Measurements from ENCODE around the gene MACROD1. TPM values are rescaled to one million over a fixed set of nuclear protein-coding genes. Genes with fewer than 3 reads are reported as not detected.

MACROD1 gene
- total and polyA plus RNA-seq, 9 of the 15 experiments (the other 6 are each of a cell fraction or from before 2014, with no cell fraction given) = 1.1 to 60.0 (median 26.4) TPM

DNA sequence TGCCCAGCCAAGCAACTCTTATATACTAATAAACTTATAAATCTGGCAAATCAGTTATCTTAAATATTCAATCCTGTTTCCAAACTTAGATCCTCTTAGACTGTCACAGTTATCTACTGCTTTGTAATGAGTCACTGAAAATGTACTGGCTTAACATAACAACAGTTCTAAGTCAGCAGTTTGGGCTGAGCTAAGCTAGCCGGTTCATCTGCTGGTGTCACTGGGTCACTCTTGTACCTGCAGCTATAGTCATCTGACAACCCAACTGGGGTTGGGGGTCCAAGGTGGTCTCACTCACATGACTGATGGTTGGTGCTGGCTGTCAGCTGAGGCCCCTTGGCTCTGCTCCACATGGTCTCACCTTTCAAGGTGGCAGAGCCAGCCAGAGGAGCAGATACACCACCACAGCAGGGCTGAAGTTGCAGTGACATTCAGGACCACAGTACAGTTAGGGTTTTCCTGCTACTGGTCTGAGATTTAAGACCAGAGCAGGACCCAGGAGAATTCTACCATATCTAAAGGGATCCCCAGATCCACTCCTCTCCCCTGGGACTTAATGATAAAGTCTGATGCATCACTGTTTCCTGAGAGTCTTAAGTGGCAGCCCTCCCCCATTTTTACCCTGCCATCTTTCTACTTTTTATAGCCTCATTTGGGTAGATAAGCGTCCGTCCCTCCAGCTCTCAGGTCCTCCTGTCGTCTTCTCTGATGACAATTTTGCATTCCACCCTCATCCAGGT lies 7.9 kb upstream of the MACROD1 start:
- peak in 1 of 4 experiments; percentile 38 for DNase-seq (ENCODE audit: extremely low read depth in 1 of 4, low spot score in 3 of 4)
- no peaks in the 10 kb centered on the region for H3K36me3 ChIP-seq (ENCODE audit: control insufficient read depth, insufficient read depth, low read length)
- 2% methylated on average over 4 of the region's 4 CpGs for WGBS (ENCODE audit: insufficient coverage, low coverage, missing lambda C conversion rate)
- no peaks in the 10 kb centered on the region for H3K27me3 ChIP-seq (ENCODE audit: control insufficient read depth in 2 of 2, insufficient read depth in 2 of 2, low read length in 2 of 2)
- H3K4me2 ChIP-seq (ENCODE audit: insufficient read depth, low read length) = no peak overlapping the region
- intact Hi-C loops (cut with micrococcal nuclease) = no loop called here
- peaks cover 3 to 10% of the 10 kb centered on the region in 2 experiments; a peak in 3 of 5 replicates for H3K4me1 ChIP-seq (replicated peaks in 1 of 2; ENCODE audit: control insufficient read depth in 2 of 2, insufficient read depth in 2 of 2, low read length in 2 of 2)
- in situ Hi-C loops (cut with MboI) = no loop called here
- H3K27ac ChIP-seq (ENCODE audit: extremely low read depth, low read depth, low read length) = no peak overlapping the region
- H3K4me3 ChIP-seq = no peak overlapping the region
- no peaks in the 10 kb centered on the region for H3K9me3 ChIP-seq (replicated peaks; ENCODE audit: control insufficient read depth, insufficient read depth, low read depth, low read length)
- H3K9me1 ChIP-seq (ENCODE audit: control insufficient read depth, insufficient read depth, low read length) = no peaks in the 10 kb centered on the region
- H3K9ac ChIP-seq (ENCODE audit: insufficient read depth in 1 of 2, low read depth in 2 of 2, low read length in 2 of 2) = peak overlapping the region in 1 of 2 experiments; percentile 66; a peak in 1 of 4 replicates
- no peaks in the 10 kb centered on the region for H4K20me1 ChIP-seq (replicated peaks; ENCODE audit: control insufficient read depth, insufficient read depth, low read length)
- peak; percentile 76 for ATAC-seq
- H3K79me2 ChIP-seq (ENCODE audit: control insufficient read depth, insufficient read depth, low read length) = no peaks in the 10 kb centered on the region
- H2AFZ ChIP-seq (ENCODE audit: low read depth, low read length) = no peak overlapping the region
- no TSS peak for BruUV-seq (replicated peaks)
- FAIRE-seq = peak; percentile 26
- POLR2A ChIA-PET = interaction anchor here (0.7 to 3.1 kb wide), 3 partner anchors 8 to 288 kb away, joined by 3 to 17 read pairs (median 4); partner anchors contain the start of genes MACROD1 and STIP1
- CTCF ChIA-PET (ENCODE audit: low intra/inter-chr PET ratio) = no interaction called here
- TF ChIP-seq CBFA2T2 (conservative IDR thresholded peaks at IDR 0.05) (0 out of 2 replicates have a peak, but pooled peaks have one; percentile 21), MEIS2 (IDR thresholded peaks at IDR 0.05; ENCODE audit: partially characterized antibody) (peak; percentile 13), BACH1 (tag; IDR thresholded peaks at IDR 0.05) (no peak), SETDB1 (IDR thresholded peaks at IDR 0.05; ENCODE audit: low read length) (no peak), ZNF583 (CRISPR knock-in tag; IDR thresholded peaks at IDR 0.05) (no peak), RCOR1 (IDR thresholded peaks at IDR 0.05; ENCODE audit: borderline replicate concordance in 1 of 2, low read depth in 2 of 2, low read length in 2 of 2) (peak in 1 of 2 experiments; percentile 30; a peak in 1 of 4 replicates), NFIX (CRISPR knock-in tag; IDR thresholded peaks at IDR 0.05; ENCODE audit: low read depth) (no peak), ZNF316 (IDR thresholded peaks at IDR 0.05) (peak; percentile 46; the same call in 1 of the 2 replicates), KDM1A (IDR thresholded peaks at IDR 0.05) (peak; percentile 67 to 69; a peak in 3 of 4 replicates), MAFG (tag; conservative IDR thresholded peaks at IDR 0.05) (0 out of 2 replicates have a peak, but pooled peaks have one; percentile 40), ZNF586 (CRISPR knock-in tag; conservative IDR thresholded peaks at IDR 0.05) (no peak), LEF1 (IDR thresholded peaks at IDR 0.05) (no peak), FOSL1 (tag; conservative IDR thresholded peaks at IDR 0.05) (peak; percentile 54)
- TF ChIP-seq, protein P1, sequence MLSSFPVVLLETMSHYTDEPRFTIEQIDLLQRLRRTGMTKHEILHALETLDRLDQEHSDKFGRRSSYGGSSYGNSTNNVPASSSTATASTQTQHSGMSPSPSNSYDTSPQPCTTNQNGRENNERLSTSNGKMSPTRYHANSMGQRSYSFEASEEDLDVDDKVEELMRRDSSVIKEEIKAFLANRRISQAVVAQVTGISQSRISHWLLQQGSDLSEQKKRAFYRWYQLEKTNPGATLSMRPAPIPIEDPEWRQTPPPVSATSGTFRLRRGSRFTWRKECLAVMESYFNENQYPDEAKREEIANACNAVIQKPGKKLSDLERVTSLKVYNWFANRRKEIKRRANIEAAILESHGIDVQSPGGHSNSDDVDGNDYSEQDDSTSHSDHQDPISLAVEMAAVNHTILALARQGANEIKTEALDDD (IDR thresholded peaks at IDR 0.05) = peak; percentile 59; the same call in 1 of the 2 replicates
- TF ChIP-seq, protein P2, sequence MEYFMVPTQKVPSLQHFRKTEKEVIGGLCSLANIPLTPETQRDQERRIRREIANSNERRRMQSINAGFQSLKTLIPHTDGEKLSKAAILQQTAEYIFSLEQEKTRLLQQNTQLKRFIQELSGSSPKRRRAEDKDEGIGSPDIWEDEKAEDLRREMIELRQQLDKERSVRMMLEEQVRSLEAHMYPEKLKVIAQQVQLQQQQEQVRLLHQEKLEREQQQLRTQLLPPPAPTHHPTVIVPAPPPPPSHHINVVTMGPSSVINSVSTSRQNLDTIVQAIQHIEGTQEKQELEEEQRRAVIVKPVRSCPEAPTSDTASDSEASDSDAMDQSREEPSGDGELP (CRISPR knock-in tag; IDR thresholded peaks at IDR 0.05; ENCODE audit: borderline replicate concordance) = peak; percentile 31; the same call in 1 of the 2 replicates
- TF ChIP-seq, protein P3, sequence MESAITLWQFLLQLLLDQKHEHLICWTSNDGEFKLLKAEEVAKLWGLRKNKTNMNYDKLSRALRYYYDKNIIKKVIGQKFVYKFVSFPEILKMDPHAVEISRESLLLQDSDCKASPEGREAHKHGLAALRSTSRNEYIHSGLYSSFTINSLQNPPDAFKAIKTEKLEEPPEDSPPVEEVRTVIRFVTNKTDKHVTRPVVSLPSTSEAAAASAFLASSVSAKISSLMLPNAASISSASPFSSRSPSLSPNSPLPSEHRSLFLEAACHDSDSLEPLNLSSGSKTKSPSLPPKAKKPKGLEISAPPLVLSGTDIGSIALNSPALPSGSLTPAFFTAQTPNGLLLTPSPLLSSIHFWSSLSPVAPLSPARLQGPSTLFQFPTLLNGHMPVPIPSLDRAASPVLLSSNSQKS (CRISPR knock-in tag; IDR thresholded peaks at IDR 0.05) = no peak
- TF ChIP-seq, protein P4, sequence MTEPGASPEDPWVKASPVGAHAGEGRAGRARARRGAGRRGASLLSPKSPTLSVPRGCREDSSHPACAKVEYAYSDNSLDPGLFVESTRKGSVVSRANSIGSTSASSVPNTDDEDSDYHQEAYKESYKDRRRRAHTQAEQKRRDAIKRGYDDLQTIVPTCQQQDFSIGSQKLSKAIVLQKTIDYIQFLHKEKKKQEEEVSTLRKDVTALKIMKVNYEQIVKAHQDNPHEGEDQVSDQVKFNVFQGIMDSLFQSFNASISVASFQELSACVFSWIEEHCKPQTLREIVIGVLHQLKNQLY (CRISPR knock-in tag; conservative IDR thresholded peaks at IDR 0.05) = no peak
